DND-41 (cell line): ENCODE measurements around the gene TREM2.

Experiments
- CTCF ChIP-seq: IDR thresholded peaks from 2 replicates; pipeline ENCODE4 v1.5.1; 2012; ENCODE audit warnings: borderline replicate concordance, low read length, moderate library complexity, mild to moderate bottlenecking; ENCODE audit not compliant: poor library complexity, severe bottlenecking; ENCODE audit errors: extremely low read depth
- EZH2 ChIP-seq: IDR thresholded peaks from 3 replicates; pipeline ENCODE4 v1.6.1; 2012; ENCODE audit warnings: borderline replicate concordance, low read depth, mild to moderate bottlenecking, moderate library complexity, low read length, inconsistent platforms; ENCODE audit not compliant: severe bottlenecking

- peak; percentile 89 for TF ChIP-seq CTCF
- TF ChIP-seq EZH2: no peak
These were observed 19.4 kb upstream of the TREM2 start for GRCh38 chr6:41182069-41183034.
